B cell (primary cell): ENCODE results near the gene C4BPA. TPM values are rescaled to one million over a fixed set of nuclear protein-coding genes. Genes with fewer than 3 reads are reported as not detected.

Experiments used
- ATAC-seq: fragments of 200-7000 bp; cut with Tn5 transposase; one replicate; pipeline ENCODE4 v1.10.0; 2021; ENCODE audit warnings: low read depth, mild to moderate bottlenecking, moderate number of reproducible peaks, moderate library complexity
- CTCF ChIA-PET: fragments of 350-600 bp; sonication (Branson Sonifier 250); formaldehyde crosslinking; loops from one replicate; lab custom pipeline; 2021; ENCODE audit warnings: antibody characterized with exemption, inconsistent platforms; lab: Charles Lee
- POLR2A ChIA-PET: fragments of 350-600 bp; sonication (Branson Sonifier 250); formaldehyde crosslinking; loops from one replicate; lab custom pipeline; 2021; ENCODE audit warnings: antibody characterized with exemption; lab: Charles Lee
- DNase-seq: peaks from one replicate; pipeline ENCODE4 v3.0.0; 2013
- H2AFZ ChIP-seq: 2 replicates; pipeline ENCODE4 v1.6.1; 2012; ENCODE audit warnings: mild to moderate bottlenecking, low read depth, low read length; ENCODE audit not compliant: insufficient read depth, poor library complexity, severe bottlenecking
- H3K27ac ChIP-seq, 2 donors: 1 replicate in 1 of 2; 2 replicates in 1 of 2; pipeline ENCODE4 v1.5.1; 2012 to 2013; ENCODE audit warnings: low read length in 2 of 2, mild to moderate bottlenecking in 2 of 2, moderate library complexity in 1 of 2
- H3K27me3 ChIP-seq, 4 experiments: fragments of 200-600 bp in 1 of 4; sonication (generic) in 1 of 4; replicated peaks in 1 of 4; 1 replicate in 2 of 4; 2 replicates in 2 of 4; pipeline versions ENCODE4 v1.6.1 to v1.7.0; 2013 to 2016; ENCODE audit warnings: low read length in 3 of 4, mild to moderate bottlenecking in 2 of 4, mixed read lengths in 1 of 4, moderate library complexity in 1 of 4; ENCODE audit not compliant: insufficient read depth in 4 of 4, control insufficient read depth in 3 of 4; ENCODE audit errors: control extremely low read depth in 1 of 4
- H3K36me3 ChIP-seq, 2 experiments: replicated peaks in 1 of 2; 1 replicate in 1 of 2; 2 replicates in 1 of 2; pipeline versions ENCODE4 v1.6.1 to v1.7.1; 2013; ENCODE audit warnings: low read length in 1 of 2; ENCODE audit not compliant: insufficient read depth in 2 of 2, control insufficient read depth in 1 of 2; ENCODE audit errors: control extremely low read depth in 1 of 2, extremely low read depth in 1 of 2
- H3K4me1 ChIP-seq, 2 donors: fragments of 200-600 bp in 1 of 2; sonication (generic) in 1 of 2; 1 replicate in 1 of 2; 2 replicates in 1 of 2; pipeline versions ENCODE4 v1.5.1 to v1.6.1; 2013 to 2017; ENCODE audit warnings: low read length in 2 of 2; ENCODE audit not compliant: control insufficient read depth in 2 of 2, insufficient read depth in 2 of 2
- H3K4me2 ChIP-seq: replicated peaks from 2 replicates; pipeline ENCODE3; 2012; ENCODE audit warnings: mild to moderate bottlenecking, low read depth, low read length; ENCODE audit not compliant: poor library complexity, severe bottlenecking
- H3K4me3 ChIP-seq, 5 experiments: fragments of 200-600 bp in 1 of 5; sonication (generic) in 1 of 5; 1 replicate in 3 of 5; 2 replicates in 2 of 5; pipeline versions ENCODE4 v1.5.1 to v1.7.0; 2011 to 2016; ENCODE audit warnings: low read length in 4 of 5, mild to moderate bottlenecking in 4 of 5, low read depth in 2 of 5, control low read depth in 1 of 5, moderate library complexity in 1 of 5; ENCODE audit not compliant: insufficient read depth in 1 of 5; ENCODE audit errors: control extremely low read depth in 1 of 5, extremely low read depth in 1 of 5
- H3K79me2 ChIP-seq: fragments of 200-600 bp; sonication (generic); one replicate; pipeline ENCODE4 v1.6.0; 2016; ENCODE audit warnings: low read length; ENCODE audit not compliant: control insufficient read depth, insufficient read depth
- H3K9ac ChIP-seq: fragments of 200-600 bp; sonication (generic); 2 replicates; pipeline ENCODE4 v1.6.1; 2017; ENCODE audit warnings: mild to moderate bottlenecking, low read length, moderate library complexity
- H3K9me3 ChIP-seq, 3 donors: one replicate each; pipeline versions ENCODE4 v1.6.1 to v1.7.1; 2013; ENCODE audit warnings: low read length in 2 of 3; ENCODE audit not compliant: control insufficient read depth in 2 of 3, insufficient read depth in 1 of 3; ENCODE audit errors: control extremely low read depth in 1 of 3
- H4K20me1 ChIP-seq: 2 replicates; pipeline ENCODE4 v1.6.0; 2012; ENCODE audit warnings: mild to moderate bottlenecking, low read length; ENCODE audit not compliant: insufficient read depth, control insufficient read depth, poor library complexity, severe bottlenecking
- H3K27ac Mint-ChIP-seq: one replicate; pipeline ENCODE4 v1.8.0; 2021; ENCODE audit warnings: mixed read lengths
- H3K27me3 Mint-ChIP-seq: one replicate; pipeline ENCODE4 v1.8.0; 2021; ENCODE audit warnings: mixed read lengths
- H3K4me1 Mint-ChIP-seq: one replicate; pipeline ENCODE4 v1.8.0; 2021; ENCODE audit warnings: mixed read lengths
- H3K4me3 Mint-ChIP-seq: one replicate; pipeline ENCODE4 v1.8.0; 2021; ENCODE audit warnings: mixed read lengths
- H3K9me3 Mint-ChIP-seq: one replicate; pipeline ENCODE4 v1.8.0; 2022; ENCODE audit warnings: mixed read lengths; ENCODE audit not compliant: insufficient read depth
- EZH2 ChIP-seq: IDR thresholded peaks from 2 replicates; pipeline ENCODE4 v1.6.1; 2012; ENCODE audit warnings: borderline replicate concordance, low read depth, mild to moderate bottlenecking, moderate library complexity, low read length; ENCODE audit not compliant: insufficient read depth, poor library complexity, severe bottlenecking
- WGBS: methylation state at CpG from one replicate; pipeline ENCODE4 v1.1.5; 2013; ENCODE audit warnings: missing lambda C conversion rate; ENCODE audit not compliant: insufficient coverage; 5-methylcytosine and 5-hydroxymethylcytosine counted together
- intact Hi-C: fragments of 100-400 bp; cut with micrococcal nuclease; formaldehyde crosslinking; loops from one replicate; pipeline ENCODE4 v1.10.0; 2022
- polyA plus RNA-seq: library from polyadenylated mRNA; depleted of rRNA; stranded (reverse); fragments of >200 nt; gene quantifications from 2 replicates; pipeline ENCODE4 v1.2.3, GENCODE V29; 2012
- total RNA-seq, 2 donors: library from RNA; stranded (reverse); fragments of 120-200 nt in 1 of 2; gene quantifications; 1 replicate in 1 of 2; 2 replicates in 1 of 2; pipeline versions ENCODE4 v1.2.3 to v1.2.4, GENCODE V29; 2013 to 2022
- TF ChIP-seq, protein P1 (sequence below): fragments of 200-600 bp; IDR thresholded peaks from one replicate; pipeline ENCODE4 v1.8.0; 2022; ENCODE audit warnings: antibody characterized with exemption, mild to moderate bottlenecking

C4BPA gene
- total and polyA plus RNA-seq, 2 donors (not counting 1 experiment from before 2014, with no cell fraction given), result not detected

DNA sequence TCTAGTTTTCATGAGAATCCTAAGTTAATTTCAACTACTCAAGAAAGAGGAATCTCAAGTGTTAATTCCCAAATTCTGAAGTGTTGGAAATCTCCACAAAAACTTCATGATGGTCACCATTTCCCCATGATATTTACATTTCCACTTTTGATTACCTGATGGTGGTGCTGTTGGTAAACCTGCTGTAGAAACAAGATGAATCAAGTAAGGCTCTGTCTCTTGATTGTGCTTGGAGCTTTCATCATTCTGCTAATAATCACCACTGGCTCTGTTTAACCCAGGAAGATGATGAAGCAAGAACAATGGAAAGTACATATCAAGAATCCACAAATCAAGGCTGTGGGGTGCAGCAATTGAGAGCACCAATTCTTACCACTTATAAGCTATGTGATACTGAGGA is 77.8 kb downstream of the C4BPA start:
- H3K4me3 ChIP-seq, result no peak overlapping the region
- H3K4me1 ChIP-seq, result no peaks in the 10 kb centered on the region
- H3K27me3 ChIP-seq, result no peaks in the 10 kb centered on the region
- DNase-seq (peak; percentile 54), ATAC-seq (no peak)
- ChIA-PET POLR2A (no interaction called here), CTCF (interaction anchor here (0.7 to 5.7 kb wide), 21 partner anchors 93 to 438 kb away, joined by 3 to 78 read pairs (median 4); partner anchors contain the start of genes C4BPB, CD55 and CR2)
- no peak overlapping the region for H3K9ac ChIP-seq
- intact Hi-C loops, result loop anchor here (1.0 kb wide), 3 partner anchors 139 to 317 kb away; partner anchors contain the start of gene CD55
- no peaks in the 10 kb centered on the region for H3K36me3 ChIP-seq
- H3K9me3 ChIP-seq, result no peaks in the 10 kb centered on the region
- Mint-ChIP-seq H3K4me1 (peaks cover 11% of the 10 kb centered on the region), H3K4me3 (no peak overlapping the region), H3K9me3 (no peaks in the 10 kb centered on the region), H3K27me3 (peaks cover 6% of the 10 kb centered on the region), H3K27ac (no peak overlapping the region)
- no peak overlapping the region for H3K4me2 ChIP-seq
- no peaks in the 10 kb centered on the region for H4K20me1 ChIP-seq
- no peak overlapping the region for H2AFZ ChIP-seq
- H3K27ac ChIP-seq, result no peak overlapping the region
- TF ChIP-seq EZH2, result no peak
- TF ChIP-seq, protein P1, sequence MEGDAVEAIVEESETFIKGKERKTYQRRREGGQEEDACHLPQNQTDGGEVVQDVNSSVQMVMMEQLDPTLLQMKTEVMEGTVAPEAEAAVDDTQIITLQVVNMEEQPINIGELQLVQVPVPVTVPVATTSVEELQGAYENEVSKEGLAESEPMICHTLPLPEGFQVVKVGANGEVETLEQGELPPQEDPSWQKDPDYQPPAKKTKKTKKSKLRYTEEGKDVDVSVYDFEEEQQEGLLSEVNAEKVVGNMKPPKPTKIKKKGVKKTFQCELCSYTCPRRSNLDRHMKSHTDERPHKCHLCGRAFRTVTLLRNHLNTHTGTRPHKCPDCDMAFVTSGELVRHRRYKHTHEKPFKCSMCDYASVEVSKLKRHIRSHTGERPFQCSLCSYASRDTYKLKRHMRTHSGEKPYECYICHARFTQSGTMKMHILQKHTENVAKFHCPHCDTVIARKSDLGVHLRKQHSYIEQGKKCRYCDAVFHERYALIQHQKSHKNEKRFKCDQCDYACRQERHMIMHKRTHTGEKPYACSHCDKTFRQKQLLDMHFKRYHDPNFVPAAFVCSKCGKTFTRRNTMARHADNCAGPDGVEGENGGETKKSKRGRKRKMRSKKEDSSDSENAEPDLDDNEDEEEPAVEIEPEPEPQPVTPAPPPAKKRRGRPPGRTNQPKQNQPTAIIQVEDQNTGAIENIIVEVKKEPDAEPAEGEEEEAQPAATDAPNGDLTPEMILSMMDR, result peak; percentile 43
- no peaks in the 10 kb centered on the region for H3K79me2 ChIP-seq

DNA sequence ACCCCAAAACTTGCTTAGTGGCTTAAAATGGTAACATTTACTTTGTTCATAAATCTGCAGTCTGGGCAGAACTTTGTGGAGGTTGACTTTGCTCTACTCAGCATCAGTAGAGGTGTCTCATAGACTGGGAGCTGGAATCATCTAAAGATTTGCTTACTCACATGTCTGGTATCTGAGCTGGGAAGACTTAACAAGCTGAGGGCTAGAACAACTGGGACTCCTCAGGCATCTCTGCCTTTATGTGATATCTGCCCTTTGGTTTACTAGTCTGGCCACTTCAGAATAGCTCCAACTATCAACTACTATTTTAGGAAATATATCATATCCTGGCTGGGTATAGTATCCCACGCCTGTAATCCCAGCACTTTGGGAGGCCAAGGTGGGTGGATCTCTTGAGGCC is 82.5 kb downstream of the C4BPA start:
- no peak overlapping the region for H3K27ac Mint-ChIP-seq
- H4K20me1 ChIP-seq, result no peaks in the 10 kb centered on the region
- DNase-seq (no peak), ATAC-seq (no peak)
- no CpG with 5 or more reads among the region's 1 CpG for WGBS
- POLR2A ChIA-PET, result no interaction called here
- H3K9me3 ChIP-seq, result peaks cover 0 to 2% (median 0%) of the 10 kb centered on the region in 3 donors
- no peak for TF ChIP-seq EZH2
- TF ChIP-seq, protein P1, result no peak
- no peaks in the 10 kb centered on the region for H3K36me3 ChIP-seq
- H3K4me2 ChIP-seq, result no peak overlapping the region
- no peaks in the 10 kb centered on the region for H3K27me3 ChIP-seq
- peaks cover 7% of the 10 kb centered on the region for H3K9me3 Mint-ChIP-seq
- H3K27ac ChIP-seq, result no peak overlapping the region
- no peaks in the 10 kb centered on the region for H3K27me3 Mint-ChIP-seq
- peaks cover 11% of the 10 kb centered on the region for H3K4me1 Mint-ChIP-seq
- no peak overlapping the region for H3K4me3 ChIP-seq
- no peaks in the 10 kb centered on the region for H3K4me1 ChIP-seq
- no peak overlapping the region for H3K4me3 Mint-ChIP-seq
- intact Hi-C loops, result no loop called here
- H3K79me2 ChIP-seq, result no peaks in the 10 kb centered on the region
- CTCF ChIA-PET, result interaction anchor here (0.7 to 1.3 kb wide), 4 partner anchors 102 to 313 kb away, joined by 3 to 5 read pairs (median 3); no protein-coding TSS in a partner anchor
- no peak overlapping the region for H3K9ac ChIP-seq
- no peak overlapping the region for H2AFZ ChIP-seq
